Sciatic nerve (tissue), 2 donors: ENCODE results near the gene OR2T5. TPM values are rescaled to one million over a fixed set of nuclear protein-coding genes. Genes with fewer than 3 reads are reported as not detected.
"Not testable (repeated sequence)": the region's sequence is repeated elsewhere in the genome, so short reads cannot be mapped to it uniquely, and the experiment has no call there.

Source experiments
- ATAC-seq: fragments of 200-7000 bp; cut with Tn5 transposase; one replicate; pipeline ENCODE4 v1.9.1; 2020; ENCODE audit warnings: mild to moderate bottlenecking, moderate library complexity
- DNase-seq: peaks from one replicate; pipeline ENCODE4 v3.0.0-alpha.2; 2020; ENCODE audit warnings: low spot score
- intact Hi-C: fragments of 100-400 bp; cut with DNase I; formaldehyde crosslinking; loops from one replicate; pipeline ENCODE4 v1.14.2; 2022
- total RNA-seq: library from RNA; stranded (reverse); fragmentation: NEBNext Ultra II Directional; extraction: Animal tissue kit (Norgen Biotek cat#: 25700); gene quantifications from one replicate; pipeline ENCODE4 v1.2.1, GENCODE V29; 2021
- donor health status: DM: no; HTN: no; CAD: no.
- donor health status: DM: no; HTN: no; CAD: no.

The OR2T5 gene
- total RNA-seq, result not detected

- intact Hi-C loops, ATAC-seq, DNase-seq: not testable (repeated sequence)
These were observed at the start of gene OR2T5 for GRCh38 chr1:248488289-248488688. TSS of gene OR2T5 (plus strand) at chr1:248488589. CDS start at chr1:248488589, 0 bp downstream.

- intact Hi-C loops, ATAC-seq, DNase-seq: not testable (repeated sequence)
These were observed 49.7 kb upstream of the OR2T5 start for GRCh38 chr1:248438668-248439067.

GRCh38 chr1:248439283-248439682, 49.1 kb upstream of the OR2T5 start:
- ATAC-seq, DNase-seq, intact Hi-C loops: not testable (repeated sequence)

GRCh38 chr1:248442500-248443277, 45.7 kb upstream of the OR2T5 start:
- ATAC-seq, DNase-seq, intact Hi-C loops: not testable (repeated sequence)

- DNase-seq, intact Hi-C loops, ATAC-seq: not testable (repeated sequence)
These were observed 43.8 kb upstream of the OR2T5 start for GRCh38 chr1:248444603-248445002.

GRCh38 chr1:248445399-248445798, 43.0 kb upstream of the OR2T5 start, which contains the start of gene OR2T2:
TSS of gene OR2T2 (plus strand) at chr1:248445637. CDS start at chr1:248452798, 7,161 bp downstream.
- intact Hi-C loops, DNase-seq, ATAC-seq: not testable (repeated sequence)

GRCh38 chr1:248448409-248449074, 39.8 kb upstream of the OR2T5 start:
- intact Hi-C loops, ATAC-seq, DNase-seq: not testable (repeated sequence)

- intact Hi-C loops, ATAC-seq, DNase-seq: not testable (repeated sequence)
These were observed 38.4 kb upstream of the OR2T5 start for GRCh38 chr1:248449821-248450465.

GRCh38 chr1:248450466-248451145, 37.8 kb upstream of the OR2T5 start:
- ATAC-seq, DNase-seq, intact Hi-C loops: not testable (repeated sequence)

- DNase-seq, ATAC-seq, intact Hi-C loops: not testable (repeated sequence)
These were observed 34.8 kb upstream of the OR2T5 start for GRCh38 chr1:248453619-248454018.

GRCh38 chr1:248455045-248455444, 33.3 kb upstream of the OR2T5 start:
- ATAC-seq, intact Hi-C loops, DNase-seq: not testable (repeated sequence)

GRCh38 chr1:248456635-248457034, 31.8 kb upstream of the OR2T5 start:
- DNase-seq, intact Hi-C loops, ATAC-seq: not testable (repeated sequence)

- DNase-seq, ATAC-seq, intact Hi-C loops: not testable (repeated sequence)
These were observed 29.3 kb upstream of the OR2T5 start for GRCh38 chr1:248459117-248459516.

GRCh38 chr1:248471154-248471553, 17.2 kb upstream of the OR2T5 start:
- DNase-seq, result no peak
- ATAC-seq, result no peak
- intact Hi-C loops, result no loop called here

GRCh38 chr1:248472111-248472510, 16.3 kb upstream of the OR2T5 start:
- intact Hi-C loops, DNase-seq, ATAC-seq: not testable (repeated sequence)

- intact Hi-C loops, DNase-seq, ATAC-seq: not testable (repeated sequence)
These were observed 15.3 kb upstream of the OR2T5 start, which contains the start of gene OR2T3 for GRCh38 chr1:248473051-248473450. TSS of gene OR2T3 (plus strand) at chr1:248473351. CDS start at chr1:248473351, 0 bp downstream.

- ATAC-seq, intact Hi-C loops, DNase-seq: not testable (repeated sequence)
These were observed 12.7 kb upstream of the OR2T5 start for GRCh38 chr1:248475660-248476059.
